GM10266 (cell line): ENCODE data around the gene ZNF341.

Experiments
- DNase-seq: peaks from one replicate; pipeline ENCODE4 v3.0.0; 2012; ENCODE audit errors: extremely low spot score
- CTCF ChIP-seq: IDR thresholded peaks from 2 replicates; pipeline ENCODE4 v1.5.1; 2012; ENCODE audit warnings: mild to moderate bottlenecking, low read depth; ENCODE audit not compliant: control insufficient read depth, insufficient read depth; ENCODE audit errors: missing control alignments

ZNF341 gene

GRCh38 chr20:33731693-33732165, at the start of gene ZNF341:
Gene ZNF341, plus strand, starts transcription at chr20:33731996. Its CDS starts 26 bp downstream, at chr20:33732022.
- peak; percentile 92 for TF ChIP-seq CTCF
- peak; percentile 89 for DNase-seq

- no peak for DNase-seq
- no peak for TF ChIP-seq CTCF
Observed at GRCh38 chr20:33684533-33685327, 47.1 kb upstream of the ZNF341 start.

- no peak for TF ChIP-seq CTCF
Observed at GRCh38 chr20:33685328-33686099, 46.3 kb upstream of the ZNF341 start.

GRCh38 chr20:33686100-33686983, 45.5 kb upstream of the ZNF341 start, which contains the start of gene E2F1:
Gene E2F1, minus strand, starts transcription at chr20:33686385. Its CDS starts 121 bp downstream, at chr20:33686264.
- peak; percentile 99 for DNase-seq
- TF ChIP-seq CTCF = peak; percentile 37

More at GRCh38 chr20:33685328-33686099, 46.3 kb upstream of the ZNF341 start:
- peak; percentile 86 for DNase-seq

GRCh38 chr20:33686984-33687366, 44.8 kb upstream of the ZNF341 start:
- no peak for TF ChIP-seq CTCF
- DNase-seq = no peak

GRCh38 chr20:33687370-33687915, 44.4 kb upstream of the ZNF341 start:
- DNase-seq = no peak
- no peak for TF ChIP-seq CTCF
